ENCODE measurements around the gene ARFRP1. TPM values are rescaled to one million over a fixed set of nuclear protein-coding genes. Genes with fewer than 3 reads are reported as not detected.

The ARFRP1 gene
- total and polyA plus RNA-seq, 12 donors: 18.8 to 75.9 (median 42.2) TPM

DNA sequence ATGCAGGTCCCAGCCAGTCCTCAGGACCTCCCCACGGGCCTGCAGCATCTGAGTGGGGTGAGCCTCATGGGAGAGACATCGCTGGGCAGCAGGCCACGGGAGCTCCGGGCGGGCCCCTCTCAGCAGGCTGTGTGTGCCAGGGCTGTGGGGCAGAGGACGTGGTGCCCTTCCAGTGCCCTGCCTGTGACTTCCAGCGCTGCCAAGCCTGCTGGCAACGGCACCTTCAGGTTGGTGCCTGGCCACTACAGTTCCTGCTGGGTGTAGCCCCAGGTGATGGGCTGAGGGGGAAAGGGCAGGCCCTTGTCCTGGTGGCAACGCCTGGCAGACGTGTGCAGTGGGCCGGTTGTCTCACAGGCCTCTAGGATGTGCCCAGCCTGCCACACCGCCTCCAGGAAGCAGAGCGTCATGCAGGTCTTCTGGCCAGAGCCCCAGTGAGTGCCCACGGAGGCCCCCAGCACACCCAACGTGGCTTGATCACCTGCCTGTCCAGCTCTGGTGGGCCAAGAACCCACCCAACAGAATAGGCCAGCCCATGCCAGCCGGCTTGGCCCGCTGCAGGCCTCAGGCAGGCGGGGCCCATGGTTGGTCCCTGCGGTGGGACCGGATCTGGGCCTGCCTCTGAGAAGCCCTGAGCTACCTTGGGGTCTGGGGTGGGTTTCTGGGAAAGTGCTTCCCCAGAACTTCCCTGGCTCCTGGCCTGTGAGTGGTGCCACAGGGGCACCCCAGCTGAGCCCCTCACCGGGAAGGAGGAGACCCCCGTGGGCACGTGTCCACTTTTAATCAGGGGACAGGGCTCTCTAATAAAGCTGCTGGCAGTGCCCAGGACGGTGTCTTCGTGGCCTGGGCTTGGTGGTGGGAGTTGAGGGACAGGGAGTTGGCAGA is 12.1 kb downstream of the ARFRP1 start:
- peak in 4 of 7 donors; percentile 14 to 29 (median 19) for DNase-seq
- H3K27ac ChIP-seq: peak overlapping the region in 1 of 5 donors; percentile 35
- H3K4me1 ChIP-seq (replicated peaks in 1 of 2): peaks cover 27 to 38% of the 10 kb centered on the region in 2 donors
- H3K36me3 ChIP-seq (replicated peaks in 1 of 2): peaks cover 0 to 8% of the 10 kb centered on the region in 2 donors
- 83 to 86% (median 84%) methylated on average over 7 to 25 of the region's 25 CpGs for WGBS, 4 donors
- no peak overlapping the region for H3K4me3 ChIP-seq
- H3K9me3 ChIP-seq (replicated peaks in 1 of 3): no peaks in the 10 kb centered on the region
- no peaks in the 10 kb centered on the region for H3K27me3 ChIP-seq
- no peak for TF ChIP-seq POLR2A (IDR thresholded peaks at IDR 0.05)
- intact Hi-C loops (cut with DNase I): no loop called here

DNA sequence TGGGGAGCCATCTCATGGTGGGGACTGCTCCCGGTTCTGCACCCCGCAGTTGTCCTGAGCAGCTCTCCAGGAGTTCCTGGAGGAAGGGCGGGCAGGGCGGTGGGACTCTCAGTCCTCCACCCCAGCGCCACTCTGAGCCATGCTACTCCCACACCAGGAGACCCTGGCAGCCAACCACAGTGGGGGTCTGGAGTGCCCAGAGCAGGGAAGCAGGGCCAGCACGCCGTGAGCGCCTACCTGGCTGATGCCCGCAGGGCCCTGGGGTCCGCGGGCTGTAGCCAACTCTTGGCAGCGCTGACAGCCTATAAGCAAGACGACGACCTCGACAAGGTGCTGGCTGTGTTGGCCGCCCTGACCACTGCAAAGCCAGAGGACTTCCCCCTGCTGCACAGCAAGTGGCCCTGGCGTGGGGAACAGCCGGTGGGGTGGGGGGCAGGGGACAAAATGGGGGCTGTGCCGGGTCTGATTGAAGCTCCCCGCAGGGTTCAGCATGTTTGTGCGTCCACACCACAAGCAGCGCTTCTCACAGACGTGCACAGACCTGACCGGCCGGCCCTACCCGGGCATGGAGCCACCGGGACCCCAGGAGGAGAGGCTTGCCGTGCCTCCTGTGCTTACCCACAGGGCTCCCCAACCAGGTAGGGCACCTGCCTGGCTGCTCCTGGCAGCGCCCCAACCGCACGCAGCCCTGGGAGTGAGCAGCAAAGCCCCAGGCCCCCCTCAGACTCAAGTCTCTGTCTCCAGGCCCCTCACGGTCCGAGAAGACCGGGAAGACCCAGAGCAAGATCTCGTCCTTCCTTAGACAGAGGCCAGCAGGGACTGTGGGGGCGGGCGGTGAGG is 13.0 kb downstream of the ARFRP1 start:
- peak in 3 of 7 donors; percentile 11 to 19 (median 17) for DNase-seq
- intact Hi-C loops (cut with DNase I): no loop called here
- Histone ChIP-seq H3K9me3 (replicated peaks in 1 of 3) (no peaks in the 10 kb centered on the region), H3K4me1 (replicated peaks in 1 of 2) (peaks cover 27 to 38% of the 10 kb centered on the region in 2 donors), H3K27ac (no peak overlapping the region), H3K4me3 (no peak overlapping the region), H3K27me3 (no peaks in the 10 kb centered on the region), H3K36me3 (replicated peaks in 1 of 2) (peaks cover 0 to 8% of the 10 kb centered on the region in 2 donors)
- no peak for TF ChIP-seq POLR2A (IDR thresholded peaks at IDR 0.05)
- TF ChIP-seq, protein P1, sequence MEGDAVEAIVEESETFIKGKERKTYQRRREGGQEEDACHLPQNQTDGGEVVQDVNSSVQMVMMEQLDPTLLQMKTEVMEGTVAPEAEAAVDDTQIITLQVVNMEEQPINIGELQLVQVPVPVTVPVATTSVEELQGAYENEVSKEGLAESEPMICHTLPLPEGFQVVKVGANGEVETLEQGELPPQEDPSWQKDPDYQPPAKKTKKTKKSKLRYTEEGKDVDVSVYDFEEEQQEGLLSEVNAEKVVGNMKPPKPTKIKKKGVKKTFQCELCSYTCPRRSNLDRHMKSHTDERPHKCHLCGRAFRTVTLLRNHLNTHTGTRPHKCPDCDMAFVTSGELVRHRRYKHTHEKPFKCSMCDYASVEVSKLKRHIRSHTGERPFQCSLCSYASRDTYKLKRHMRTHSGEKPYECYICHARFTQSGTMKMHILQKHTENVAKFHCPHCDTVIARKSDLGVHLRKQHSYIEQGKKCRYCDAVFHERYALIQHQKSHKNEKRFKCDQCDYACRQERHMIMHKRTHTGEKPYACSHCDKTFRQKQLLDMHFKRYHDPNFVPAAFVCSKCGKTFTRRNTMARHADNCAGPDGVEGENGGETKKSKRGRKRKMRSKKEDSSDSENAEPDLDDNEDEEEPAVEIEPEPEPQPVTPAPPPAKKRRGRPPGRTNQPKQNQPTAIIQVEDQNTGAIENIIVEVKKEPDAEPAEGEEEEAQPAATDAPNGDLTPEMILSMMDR (IDR thresholded peaks at IDR 0.05): no peak
- 85 to 94% (median 92%) methylated on average over 6 to 37 of the region's 37 CpGs for WGBS, 4 donors

DNA sequence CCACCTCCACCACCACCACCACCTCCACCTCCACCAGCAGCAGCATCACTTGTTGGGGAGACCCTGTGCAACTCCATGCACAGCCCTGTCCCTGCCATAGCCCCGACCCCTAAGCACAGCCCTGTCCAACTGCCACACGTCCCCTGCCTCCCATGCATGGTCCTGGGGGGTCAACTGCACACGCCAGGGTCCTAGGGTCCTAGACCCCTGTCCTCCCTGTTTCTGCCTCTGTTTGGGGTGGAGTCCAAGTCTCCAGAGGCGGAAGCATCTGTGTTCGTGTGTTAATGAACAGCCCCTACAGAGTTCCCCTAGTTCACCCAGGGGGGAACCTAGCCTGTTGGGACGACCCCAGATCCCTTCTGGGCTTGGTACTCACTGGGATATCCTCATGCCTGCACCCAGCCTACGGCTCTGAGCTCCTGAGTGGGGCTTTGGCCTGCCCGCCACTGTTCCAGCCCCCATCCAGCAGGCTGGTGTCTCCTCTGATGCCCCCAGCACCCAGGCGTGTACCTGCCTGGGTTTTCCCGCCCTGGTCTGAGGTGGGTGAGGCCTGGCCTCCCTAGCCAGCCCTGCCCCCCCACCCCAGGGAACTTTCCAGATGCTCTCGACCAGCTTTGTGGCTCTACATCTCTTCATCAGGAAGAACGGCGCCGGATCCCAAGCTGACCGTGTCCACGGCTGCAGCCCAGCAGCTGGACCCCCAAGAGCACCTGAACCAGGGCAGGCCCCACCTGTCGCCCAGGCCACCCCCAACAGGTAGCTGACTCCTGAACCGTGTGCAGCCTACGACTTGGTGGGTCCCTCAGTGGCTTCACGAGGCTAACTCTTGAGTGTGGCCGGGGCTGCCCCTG is 13.8 kb downstream of the ARFRP1 start:
- no peak overlapping the region for H3K27ac ChIP-seq
- peak in 3 of 7 donors; percentile 9 to 27 (median 17) for DNase-seq
- H3K36me3 ChIP-seq (replicated peaks in 1 of 2): peaks cover 0 to 8% of the 10 kb centered on the region in 2 donors
- H3K9me3 ChIP-seq (replicated peaks in 1 of 3): no peaks in the 10 kb centered on the region
- TF ChIP-seq, protein P1 (IDR thresholded peaks at IDR 0.05): no peak
- TF ChIP-seq POLR2A (IDR thresholded peaks at IDR 0.05): no peak
- intact Hi-C loops (cut with DNase I): no loop called here
- no peaks in the 10 kb centered on the region for H3K27me3 ChIP-seq
- 93 to 98% (median 94%) methylated on average over 13 to 21 of the region's 21 CpGs for WGBS, 4 donors
- H3K4me3 ChIP-seq: no peak overlapping the region
- peaks cover 19 to 30% of the 10 kb centered on the region in 2 donors for H3K4me1 ChIP-seq (replicated peaks in 1 of 2)

DNA sequence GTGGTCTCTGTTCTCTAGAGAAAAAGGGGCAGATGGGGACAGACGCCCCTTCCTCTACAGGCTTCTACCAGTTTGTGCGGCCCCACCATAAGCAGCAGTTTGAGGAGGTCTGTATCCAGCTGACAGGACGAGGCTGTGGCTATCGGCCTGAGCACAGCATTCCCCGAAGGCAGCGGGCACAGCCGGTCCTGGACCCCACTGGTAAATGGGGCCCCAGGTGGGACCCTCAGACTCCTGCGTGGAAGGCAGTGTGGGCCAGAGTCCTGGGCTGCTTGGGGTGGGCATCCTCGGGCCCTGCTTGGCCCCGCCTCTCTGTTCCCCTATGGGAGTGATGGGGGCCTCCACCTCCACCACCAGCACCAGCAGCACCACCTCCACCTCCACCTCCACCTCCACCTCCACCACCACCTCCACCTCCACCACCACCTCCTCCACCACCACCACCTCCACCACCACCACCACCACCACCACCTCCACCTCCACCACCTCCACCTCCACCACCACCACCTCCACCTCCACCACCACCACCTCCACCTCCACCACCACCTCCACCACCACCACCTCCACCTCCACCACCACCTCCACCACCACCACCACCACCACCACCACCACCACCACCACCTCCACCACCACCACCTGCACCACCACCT is 14.6 kb downstream of the ARFRP1 start:
- WGBS, 4 donors: 90 to 93% (median 92%) methylated on average over 2 to 10 of the region's 10 CpGs; no CpG with 5 or more reads in 1 of the 4 donors
- Histone ChIP-seq H3K9me3 (replicated peaks in 1 of 3) (no peaks in the 10 kb centered on the region), H3K4me3 (no peak overlapping the region), H3K27ac (no peak overlapping the region), H3K27me3 (no peaks in the 10 kb centered on the region), H3K4me1 (replicated peaks in 1 of 2) (peaks cover 14 to 28% of the 10 kb centered on the region in 2 donors), H3K36me3 (replicated peaks in 1 of 2) (peaks cover 0 to 8% of the 10 kb centered on the region in 2 donors)
- intact Hi-C loops (cut with DNase I): no loop called here
- peak in 1 of 7 donors; percentile 19 for DNase-seq
- TF ChIP-seq POLR2A (IDR thresholded peaks at IDR 0.05): no peak
- TF ChIP-seq, protein P1 (IDR thresholded peaks at IDR 0.05): no peak
